SU-DHL-6 (cell line): ENCODE measurements around the gene MUC6.
"Not testable (repeated sequence)": the region's sequence is repeated elsewhere in the genome, so short reads cannot be mapped to it uniquely, and the experiment has no call there.

Experiments
- EZH2phosphoT487 ChIP-seq: fragments of 200-600 bp; sonication (generic), shearing (Covaris generic); conservative IDR thresholded peaks from 2 replicates; pipeline ENCODE4 v1.6.1; 2018; ENCODE audit warnings: mild to moderate bottlenecking, antibody characterized with exemption, low read length, moderate library complexity, mixed read lengths
- TF ChIP-seq, protein P1 (sequence below): fragments of 200-600 bp; sonication (generic); IDR thresholded peaks from one replicate; pipeline ENCODE4 v1.5.1; 2017; ENCODE audit warnings: antibody characterized with exemption, mild to moderate bottlenecking, low read length, moderate library complexity; ENCODE audit not compliant: insufficient read depth, poor library complexity, severe bottlenecking

DNA sequence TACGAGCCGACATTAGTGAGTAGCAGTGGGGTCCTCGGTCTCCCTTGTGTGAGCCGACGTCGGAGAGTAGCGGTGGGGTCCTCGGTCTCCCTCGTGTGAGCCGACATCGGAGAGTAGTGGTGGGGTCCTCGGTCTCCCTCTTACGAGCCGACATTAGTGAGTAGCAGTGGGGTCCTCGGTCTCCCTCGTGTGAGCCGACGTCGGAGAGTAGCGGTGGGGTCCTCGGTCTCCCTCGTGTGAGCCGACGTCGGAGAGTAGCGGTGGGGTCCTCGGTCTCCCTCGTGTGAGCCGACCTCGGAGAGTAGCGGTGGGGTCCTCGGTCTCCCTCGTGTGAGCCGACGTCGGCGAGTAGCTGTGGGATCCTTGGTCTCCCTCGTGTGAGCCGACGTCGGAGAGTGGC is 61.1 kb downstream of the MUC6 start:
- TF ChIP-seq, protein P1, sequence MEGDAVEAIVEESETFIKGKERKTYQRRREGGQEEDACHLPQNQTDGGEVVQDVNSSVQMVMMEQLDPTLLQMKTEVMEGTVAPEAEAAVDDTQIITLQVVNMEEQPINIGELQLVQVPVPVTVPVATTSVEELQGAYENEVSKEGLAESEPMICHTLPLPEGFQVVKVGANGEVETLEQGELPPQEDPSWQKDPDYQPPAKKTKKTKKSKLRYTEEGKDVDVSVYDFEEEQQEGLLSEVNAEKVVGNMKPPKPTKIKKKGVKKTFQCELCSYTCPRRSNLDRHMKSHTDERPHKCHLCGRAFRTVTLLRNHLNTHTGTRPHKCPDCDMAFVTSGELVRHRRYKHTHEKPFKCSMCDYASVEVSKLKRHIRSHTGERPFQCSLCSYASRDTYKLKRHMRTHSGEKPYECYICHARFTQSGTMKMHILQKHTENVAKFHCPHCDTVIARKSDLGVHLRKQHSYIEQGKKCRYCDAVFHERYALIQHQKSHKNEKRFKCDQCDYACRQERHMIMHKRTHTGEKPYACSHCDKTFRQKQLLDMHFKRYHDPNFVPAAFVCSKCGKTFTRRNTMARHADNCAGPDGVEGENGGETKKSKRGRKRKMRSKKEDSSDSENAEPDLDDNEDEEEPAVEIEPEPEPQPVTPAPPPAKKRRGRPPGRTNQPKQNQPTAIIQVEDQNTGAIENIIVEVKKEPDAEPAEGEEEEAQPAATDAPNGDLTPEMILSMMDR: not testable (repeated sequence)
- TF ChIP-seq EZH2phosphoT487: not testable (repeated sequence)
